HG02571 (cell line): ENCODE data around the gene TRAPPC2.
"Not testable (repeated sequence)": the region's sequence is repeated elsewhere in the genome, so short reads cannot be mapped to it uniquely, and the experiment has no call there.

ENCODE experiments used
- ATAC-seq: cut with Tn5 transposase; IDR thresholded peaks from one replicate; pipeline ENCODE4 v1.9.1; 2021; ENCODE audit warnings: mild to moderate bottlenecking, moderate library complexity; ENCODE audit not compliant: unreplicated experiment

TRAPPC2 gene

DNA sequence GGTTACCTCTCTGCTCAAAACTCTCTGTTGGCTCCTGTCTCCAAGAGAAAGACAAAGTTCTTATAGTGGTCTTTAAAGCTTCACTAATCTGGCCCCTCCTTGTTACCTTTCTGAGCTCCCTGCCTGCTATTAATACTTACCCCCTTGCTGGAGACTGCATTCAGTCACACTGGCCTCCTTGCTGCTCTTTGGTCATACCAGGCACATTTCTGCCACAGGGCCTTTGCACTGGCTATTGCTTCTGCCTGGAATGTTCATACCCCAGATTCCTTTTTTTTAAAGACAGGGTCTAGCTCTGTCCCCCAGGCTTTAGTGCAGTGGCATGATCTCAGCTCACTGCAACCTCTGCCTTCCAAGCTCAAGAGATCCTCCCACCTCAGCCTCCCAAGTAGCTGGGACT lies 61.4 kb downstream of the TRAPPC2 start:
- ATAC-seq: no peak

- no peak for ATAC-seq
Observed at GRCh38 chrX:13670197-13670596, 64.2 kb downstream of the TRAPPC2 start.

DNA sequence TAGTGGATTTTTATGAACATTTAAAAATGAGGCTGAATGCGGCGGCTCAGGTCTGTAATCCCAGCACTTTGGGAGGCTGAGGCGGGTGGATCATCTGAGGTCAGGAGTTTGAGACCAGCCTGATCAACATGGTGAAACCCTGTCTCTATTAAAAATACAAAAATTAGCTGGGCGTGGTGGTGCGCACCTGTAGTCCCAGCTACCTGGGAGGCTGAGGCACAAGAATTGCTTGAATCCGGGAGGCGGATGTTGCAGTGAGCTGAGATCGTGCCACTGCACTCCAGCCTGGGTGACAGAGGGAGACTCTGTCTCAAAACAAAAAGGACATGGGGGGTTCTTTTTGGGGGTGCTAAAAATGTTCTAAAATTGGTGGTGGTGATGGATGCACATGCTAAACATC lies 64.7 kb downstream of the TRAPPC2 start:
- ATAC-seq: not testable (repeated sequence)

GRCh38 chrX:13669246-13669737 lies 65.1 kb downstream of the TRAPPC2 start:
- peak; percentile 65 for ATAC-seq

GRCh38 chrX:13667919-13668318 lies 66.5 kb downstream of the TRAPPC2 start:
- ATAC-seq: no peak

GRCh38 chrX:13666836-13667235 lies 67.6 kb downstream of the TRAPPC2 start:
- ATAC-seq: no peak

DNA sequence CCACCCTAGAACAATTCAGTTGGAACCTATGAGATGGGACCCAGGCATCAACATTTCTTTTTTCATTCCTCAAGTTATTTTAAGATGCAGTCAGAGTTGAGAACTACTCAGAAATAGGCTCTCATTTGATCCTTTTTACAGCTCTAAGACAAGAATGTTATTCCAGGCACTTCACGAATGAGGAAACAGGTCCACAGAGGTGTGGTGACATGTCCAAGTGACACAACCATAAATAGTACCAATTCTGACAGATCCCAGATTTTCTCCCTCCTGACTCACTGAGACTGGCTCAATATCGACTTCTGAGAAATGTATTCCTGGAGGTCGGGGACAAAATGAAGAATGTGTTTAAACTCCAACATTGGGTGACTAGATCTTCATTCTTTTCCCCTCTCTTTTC lies 70.4 kb downstream of the TRAPPC2 start:
- ATAC-seq: no peak

DNA sequence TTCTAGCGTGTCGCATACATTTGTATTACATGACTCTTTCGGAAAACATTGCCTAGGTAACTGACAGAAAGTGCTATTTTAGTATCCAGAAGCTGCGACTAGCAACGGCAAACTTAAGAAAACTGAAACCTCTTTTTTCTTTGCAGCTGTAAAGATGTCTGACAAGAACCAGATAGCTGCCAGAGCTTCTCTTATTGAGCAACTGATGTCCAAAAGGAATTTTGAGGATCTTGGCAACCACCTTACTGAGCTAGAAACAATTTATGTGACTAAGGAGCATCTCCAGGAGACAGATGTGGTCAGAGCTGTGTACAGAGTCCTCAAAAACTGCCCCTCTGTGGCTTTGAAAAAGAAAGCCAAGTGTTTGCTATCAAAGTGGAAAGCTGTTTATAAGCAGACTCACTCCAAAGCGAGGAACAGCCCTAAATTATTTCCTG lies 72.0 kb downstream of the TRAPPC2 start:
- no peak for ATAC-seq
